Thymus (tissue), 11 donors: ENCODE data around the gene PHF14. TPM values are rescaled to one million over a fixed set of nuclear protein-coding genes. Genes with fewer than 3 reads are reported as not detected.

Experiments
- DNase-seq, 9 donors: peaks; one replicate each; pipeline ENCODE4 v3.0.0-alpha.2; 2013; ENCODE audit warnings: low spot score in 9 of 9, low read depth in 6 of 9, missing footprints in 1 of 9
- H3K27ac ChIP-seq, 2 donors: one replicate each; pipeline ENCODE4 v1.5.1; 2013; ENCODE audit warnings: control low read depth in 1 of 2, low read depth in 1 of 2, low read length in 1 of 2, mild to moderate bottlenecking in 1 of 2, moderate library complexity in 1 of 2
- H3K27me3 ChIP-seq, 2 donors: one replicate each; pipeline ENCODE4 v1.5.1; 2013; ENCODE audit warnings: low read length in 1 of 2; ENCODE audit not compliant: control insufficient read depth in 2 of 2, insufficient read depth in 1 of 2
- H3K36me3 ChIP-seq, 2 donors: one replicate each; pipeline ENCODE4 v1.5.1; 2013; ENCODE audit warnings: low read length in 1 of 2, mild to moderate bottlenecking in 1 of 2, moderate library complexity in 1 of 2; ENCODE audit not compliant: control insufficient read depth in 2 of 2, insufficient read depth in 2 of 2
- H3K4me1 ChIP-seq, 2 donors: one replicate each; pipeline ENCODE4 v1.5.1; 2013; ENCODE audit warnings: low read length in 2 of 2; ENCODE audit not compliant: control insufficient read depth in 2 of 2, insufficient read depth in 2 of 2
- H3K4me3 ChIP-seq, 2 donors: one replicate each; pipeline ENCODE4 v1.5.1; 2013; ENCODE audit warnings: low read length in 2 of 2, control low read depth in 1 of 2, mild to moderate bottlenecking in 1 of 2
- H3K9me3 ChIP-seq, 2 donors: one replicate each; pipeline ENCODE4 v1.5.1; 2013; ENCODE audit warnings: low read length in 1 of 2, mild to moderate bottlenecking in 1 of 2; ENCODE audit not compliant: control insufficient read depth in 2 of 2, insufficient read depth in 1 of 2
- WGBS: extraction: QIAGEN DNeasy Blood & Tissue Kit; methylation state at CpG from one replicate; pipeline ENCODE4 v1.1.7; 2013; 5-methylcytosine and 5-hydroxymethylcytosine counted together
- polyA plus RNA-seq: library from polyadenylated mRNA; stranded (reverse); fragments of 200-250 nt; gene quantifications from one replicate; pipeline ENCODE4 v1.2.3, GENCODE V29; 2013
- total RNA-seq: library from RNA; stranded (reverse); fragments of 120-200 nt; gene quantifications from one replicate; pipeline ENCODE4 v1.2.4, GENCODE V29; 2013
- donor health status: healthy.

Gene PHF14
- total and polyA plus RNA-seq, 2 donors: 48.2 to 57.3 TPM

DNA sequence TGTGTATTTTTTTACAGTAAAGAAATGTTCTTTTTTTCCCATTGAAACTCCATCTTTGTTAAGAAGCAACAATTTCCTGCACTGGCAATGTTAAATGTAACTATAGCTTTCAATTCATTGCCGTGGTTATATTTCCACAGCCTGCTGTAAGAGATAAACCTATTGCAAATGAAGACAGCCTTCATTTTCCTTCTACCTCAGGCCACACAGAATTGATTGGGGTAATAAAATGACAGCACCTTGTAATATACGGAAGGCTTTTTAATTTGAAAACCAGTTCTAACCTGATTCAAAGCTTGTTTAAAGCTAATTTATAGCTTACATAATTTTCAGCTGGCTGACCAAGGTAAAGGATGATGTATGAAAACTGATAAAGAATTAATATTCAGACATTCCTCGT lies 161.9 kb downstream of the PHF14 start:
- Histone ChIP-seq H3K27ac (no peak overlapping the region), H3K4me1 (no peaks in the 10 kb centered on the region), H3K27me3 (no peaks in the 10 kb centered on the region), H3K36me3 (no peaks in the 10 kb centered on the region), H3K4me3 (no peak overlapping the region), H3K9me3 (no peaks in the 10 kb centered on the region)
- DNase-seq: no peak
- 96% methylated on average over 3 of the region's 3 CpGs for WGBS

DNA sequence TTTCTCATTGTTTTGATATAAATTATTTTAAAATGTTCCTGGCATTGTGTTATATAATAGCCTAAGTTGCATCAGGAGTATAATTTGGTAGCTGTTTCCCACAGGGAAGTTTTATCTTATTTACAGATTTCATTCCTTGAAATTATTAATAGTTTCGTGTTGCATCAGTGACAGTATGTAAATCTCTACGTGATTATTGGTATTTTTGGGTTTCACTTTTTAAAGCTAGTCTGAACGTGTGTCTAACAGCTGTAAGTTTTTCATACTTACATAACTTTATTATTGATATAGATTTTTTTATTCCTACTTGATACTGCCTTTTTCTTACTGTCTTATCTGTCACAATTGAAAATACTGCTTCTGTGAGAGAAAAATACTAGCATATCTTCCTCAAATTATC lies 167.9 kb downstream of the PHF14 start:
- H3K9me3 ChIP-seq: no peaks in the 10 kb centered on the region
- WGBS: 95% methylated on average over 3 of the region's 3 CpGs
- no peak overlapping the region for H3K4me3 ChIP-seq
- no peaks in the 10 kb centered on the region for H3K36me3 ChIP-seq
- no peak overlapping the region for H3K27ac ChIP-seq
- no peaks in the 10 kb centered on the region for H3K27me3 ChIP-seq
- DNase-seq: no peak
- no peaks in the 10 kb centered on the region for H3K4me1 ChIP-seq

GRCh38 chr7:11153694-11154093 lies 180.0 kb downstream of the PHF14 start:
- no peaks in the 10 kb centered on the region for H3K4me1 ChIP-seq
- H3K9me3 ChIP-seq: no peaks in the 10 kb centered on the region
- no peak for DNase-seq
- no peaks in the 10 kb centered on the region for H3K36me3 ChIP-seq
- H3K27me3 ChIP-seq: no peaks in the 10 kb centered on the region
- H3K27ac ChIP-seq: no peak overlapping the region
- no peak overlapping the region for H3K4me3 ChIP-seq
- 98% methylated on average over 4 of the region's 4 CpGs for WGBS

DNA sequence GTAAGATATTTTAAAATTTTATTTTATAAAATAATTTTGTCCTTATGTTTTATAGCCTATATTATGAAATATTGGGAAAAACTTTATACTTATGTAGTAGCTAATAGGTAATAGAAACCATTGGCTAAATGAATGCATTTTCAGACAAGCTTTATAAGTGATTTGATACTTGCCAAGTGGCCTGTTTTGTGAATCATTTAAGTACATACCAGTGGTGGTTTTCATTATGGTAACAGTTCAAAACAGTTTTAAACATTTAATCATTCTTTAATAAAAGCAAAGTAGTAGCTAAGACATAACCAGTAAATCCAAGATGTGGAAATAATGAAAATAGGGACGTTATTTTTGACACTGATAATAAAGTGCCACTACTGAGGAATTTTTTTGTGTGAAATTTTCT lies 182.2 kb downstream of the PHF14 start:
- Histone ChIP-seq H3K36me3 (no peaks in the 10 kb centered on the region), H3K27me3 (no peaks in the 10 kb centered on the region)
- 97% methylated on average over 1 of the region's 1 CpG for WGBS

DNA sequence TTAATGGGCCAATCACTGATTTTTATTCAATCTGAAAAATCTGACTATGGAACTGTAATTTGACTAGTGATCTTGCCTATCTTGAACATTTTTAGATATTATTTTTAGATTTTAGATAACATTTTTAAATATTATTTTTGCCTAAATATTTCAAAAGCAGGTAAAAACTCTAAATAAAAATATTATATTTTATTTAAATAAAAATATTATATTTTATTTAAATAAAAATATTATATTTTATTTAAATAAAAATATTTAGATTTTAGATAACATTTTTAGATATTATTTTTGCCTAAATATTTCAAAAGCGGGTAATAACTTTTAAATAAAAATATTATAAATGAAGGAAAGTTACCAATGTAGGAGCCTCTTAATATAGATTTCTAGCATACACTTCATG lies 187.8 kb downstream of the PHF14 start:
- Histone ChIP-seq H3K27ac (no peak overlapping the region), H3K36me3 (no peaks in the 10 kb centered on the region), H3K4me3 (no peak overlapping the region), H3K4me1 (no peaks in the 10 kb centered on the region), H3K27me3 (no peaks in the 10 kb centered on the region), H3K9me3 (no peaks in the 10 kb centered on the region)
- WGBS: 98% methylated on average over 1 of the region's 1 CpG
- DNase-seq: no peak

More for the DNA sequence above, 182.2 kb downstream of the PHF14 start:
- Histone ChIP-seq H3K4me1 (no peaks in the 10 kb centered on the region), H3K4me3 (no peak overlapping the region), H3K9me3 (no peaks in the 10 kb centered on the region), H3K27ac (no peak overlapping the region)
- DNase-seq: no peak

DNA sequence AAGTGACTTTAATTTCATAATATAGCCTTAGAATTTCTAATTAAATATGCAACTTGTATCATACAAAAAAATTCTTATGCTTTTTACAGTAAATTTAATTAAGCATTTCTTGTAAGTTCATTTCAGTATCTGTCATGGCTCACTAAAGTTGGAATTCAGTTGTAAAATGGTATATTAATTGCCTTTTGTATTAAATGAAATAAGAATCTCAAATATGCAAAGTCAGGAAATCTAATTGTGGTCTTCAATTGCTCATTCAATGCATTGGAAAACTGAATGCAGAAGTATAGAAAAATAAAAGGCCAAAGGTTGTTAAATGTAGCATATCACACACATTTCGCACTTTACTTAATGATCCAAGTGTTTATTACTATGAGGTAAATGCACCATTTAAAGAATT lies 189.5 kb downstream of the PHF14 start:
- Histone ChIP-seq H3K4me1 (no peaks in the 10 kb centered on the region), H3K27ac (no peak overlapping the region), H3K9me3 (no peaks in the 10 kb centered on the region), H3K27me3 (no peaks in the 10 kb centered on the region), H3K4me3 (no peak overlapping the region), H3K36me3 (no peaks in the 10 kb centered on the region)
- DNase-seq: no peak
- 99% methylated on average over 1 of the region's 1 CpG for WGBS

DNA sequence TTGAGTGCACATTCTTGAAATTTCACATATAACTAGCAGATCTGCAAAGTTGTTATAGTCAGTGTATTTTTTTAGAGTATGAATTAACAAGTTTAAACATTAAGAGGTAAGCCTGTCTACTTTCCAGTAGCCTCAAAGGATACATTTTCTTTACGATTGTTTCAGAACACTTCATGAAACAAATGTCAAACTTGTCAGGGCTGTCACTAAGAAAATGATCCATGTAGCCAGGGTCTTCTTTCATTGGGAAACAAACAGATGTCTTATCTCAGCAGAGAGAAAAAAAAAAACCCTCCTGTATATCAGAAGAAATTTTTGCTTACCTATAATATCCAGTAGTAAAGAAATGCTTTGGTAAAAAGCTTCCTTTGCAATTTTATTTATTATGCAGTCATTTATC lies 192.4 kb downstream of the PHF14 start:
- H3K4me3 ChIP-seq: no peak overlapping the region
- no peak for DNase-seq
- no peaks in the 10 kb centered on the region for H3K36me3 ChIP-seq
- WGBS: 96% methylated on average over 1 of the region's 1 CpG
- H3K27ac ChIP-seq: no peak overlapping the region
- no peaks in the 10 kb centered on the region for H3K4me1 ChIP-seq
- H3K27me3 ChIP-seq: no peaks in the 10 kb centered on the region
- H3K9me3 ChIP-seq: no peaks in the 10 kb centered on the region

DNA sequence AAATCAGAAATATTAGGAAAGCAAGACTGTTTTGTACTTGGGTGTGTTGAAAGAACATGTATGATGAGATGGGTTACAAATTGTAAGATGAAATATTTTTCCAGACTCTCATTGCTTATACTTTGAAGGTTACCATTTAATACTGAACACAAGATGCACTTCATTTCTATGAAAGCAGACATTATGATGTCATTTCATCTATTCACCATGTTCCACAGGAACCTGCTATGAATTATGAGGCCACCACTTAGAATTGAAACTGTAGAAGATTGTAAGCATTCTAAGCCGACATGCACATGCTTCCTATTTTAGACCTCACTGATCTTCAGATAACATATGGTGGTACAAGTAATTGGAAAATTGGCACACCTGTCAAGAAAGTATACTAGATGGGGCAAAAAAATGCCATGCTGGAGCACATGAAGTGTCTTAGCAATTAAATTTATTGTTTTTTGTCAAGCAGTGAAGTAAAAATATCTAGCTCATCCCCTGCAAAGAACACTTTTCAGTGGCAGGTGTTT lies 195.0 kb downstream of the PHF14 start:
- no peak overlapping the region for H3K27ac ChIP-seq
- no peaks in the 10 kb centered on the region for H3K9me3 ChIP-seq
- WGBS: 44% methylated on average over 1 of the region's 1 CpG
- no peak overlapping the region for H3K4me3 ChIP-seq
- no peak for DNase-seq
- H3K36me3 ChIP-seq: no peaks in the 10 kb centered on the region
- H3K4me1 ChIP-seq: no peaks in the 10 kb centered on the region
- no peaks in the 10 kb centered on the region for H3K27me3 ChIP-seq

- DNase-seq: no peak
- no peak overlapping the region for H3K27ac ChIP-seq
Measured at GRCh38 chr7:11170175-11170574, 196.5 kb downstream of the PHF14 start.

More at GRCh38 chr7:11170175-11170574, 196.5 kb downstream of the PHF14 start:
- H3K4me1 ChIP-seq: no peaks in the 10 kb centered on the region
- H3K4me3 ChIP-seq: no peak overlapping the region
- H3K9me3 ChIP-seq: no peaks in the 10 kb centered on the region
- no peaks in the 10 kb centered on the region for H3K27me3 ChIP-seq
- H3K36me3 ChIP-seq: no peaks in the 10 kb centered on the region
- WGBS: 78% methylated on average over 2 of the region's 2 CpGs
